Measurements from ENCODE around the gene NCKAP5.

Gene NCKAP5

DNA sequence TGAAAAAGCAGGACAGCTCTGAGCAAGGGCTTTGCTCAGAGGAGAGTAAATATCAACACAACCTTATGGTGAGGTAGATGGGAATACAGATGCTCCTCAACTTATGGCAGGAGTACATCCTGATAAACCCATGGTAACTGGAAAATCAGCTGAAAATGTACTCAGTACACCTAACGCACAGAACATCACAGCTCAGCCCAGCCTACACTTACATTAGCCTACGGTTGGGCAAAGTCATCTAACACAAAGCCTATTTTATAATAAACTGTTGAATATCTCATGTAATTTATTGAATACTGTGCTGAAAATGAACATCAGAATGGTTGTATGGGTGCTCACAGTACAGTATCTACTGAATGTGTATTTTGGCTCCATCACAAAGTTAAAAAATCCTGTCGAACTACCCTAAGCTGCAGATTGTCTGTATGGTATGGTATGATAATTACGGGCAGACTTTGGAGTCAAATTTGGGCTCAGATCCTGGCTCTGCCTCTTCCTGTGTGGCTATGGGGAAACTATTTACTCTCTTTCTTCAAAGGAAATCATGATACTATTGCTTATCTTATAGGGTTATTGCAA is 778.0 kb downstream of the NCKAP5 start:
- TF ChIP-seq CTCF (IDR thresholded peaks at IDR 0.05; ENCODE audit: low read depth, low read length), result no peak
- H3K4me3 ChIP-seq (ENCODE audit: low read depth, low read length), result no peak overlapping the region

- H3K4me3 ChIP-seq (ENCODE audit: low read depth, low read length), result no peak overlapping the region
- TF ChIP-seq CTCF (IDR thresholded peaks at IDR 0.05; ENCODE audit: low read depth, low read length), result no peak
These were observed 779.2 kb downstream of the NCKAP5 start for GRCh38 chr2:132789066-132789465.

GRCh38 chr2:132788310-132788838 is 779.9 kb downstream of the NCKAP5 start:
- TF ChIP-seq CTCF (IDR thresholded peaks at IDR 0.05; ENCODE audit: low read depth, low read length), result no peak
- H3K4me3 ChIP-seq (ENCODE audit: low read depth, low read length), result no peak overlapping the region

- no peak overlapping the region for H3K4me3 ChIP-seq (ENCODE audit: low read depth, low read length)
- no peak for TF ChIP-seq CTCF (IDR thresholded peaks at IDR 0.05; ENCODE audit: low read depth, low read length)
These were observed 784.4 kb downstream of the NCKAP5 start for GRCh38 chr2:132783883-132784282.

DNA sequence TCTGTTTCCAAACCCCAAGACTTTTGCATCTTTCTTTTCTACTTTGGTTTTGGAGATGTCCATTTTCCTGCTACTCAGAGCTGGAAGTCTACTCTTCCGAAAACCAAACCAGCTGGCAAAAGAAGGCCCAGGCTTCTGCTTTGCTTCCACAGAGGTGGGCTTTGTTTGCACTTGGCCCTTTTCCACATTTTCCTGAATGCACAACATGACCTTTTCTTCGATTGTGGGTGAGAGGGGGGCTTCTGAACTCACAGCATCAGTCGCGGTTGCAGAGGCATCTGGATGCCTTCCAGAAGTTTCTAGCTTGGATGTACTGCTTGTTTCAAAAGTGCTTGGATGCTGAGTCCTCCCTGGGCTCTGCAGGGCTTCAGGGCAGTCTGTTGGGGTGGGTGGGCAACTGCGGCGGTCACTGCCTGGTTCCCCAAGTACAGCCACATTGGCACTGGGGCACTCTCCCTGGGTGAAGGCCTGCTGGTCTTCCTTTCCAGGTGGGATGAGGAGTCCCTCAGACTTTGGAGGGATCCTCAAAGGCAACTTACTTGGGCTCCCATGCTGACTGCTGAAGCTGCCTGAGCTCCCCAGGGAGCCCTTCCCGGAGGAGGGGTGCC is 786.0 kb downstream of the NCKAP5 start:
- no peak for TF ChIP-seq CTCF (IDR thresholded peaks at IDR 0.05; ENCODE audit: low read depth, low read length)
- no peak overlapping the region for H3K4me3 ChIP-seq (ENCODE audit: low read depth, low read length)

DNA sequence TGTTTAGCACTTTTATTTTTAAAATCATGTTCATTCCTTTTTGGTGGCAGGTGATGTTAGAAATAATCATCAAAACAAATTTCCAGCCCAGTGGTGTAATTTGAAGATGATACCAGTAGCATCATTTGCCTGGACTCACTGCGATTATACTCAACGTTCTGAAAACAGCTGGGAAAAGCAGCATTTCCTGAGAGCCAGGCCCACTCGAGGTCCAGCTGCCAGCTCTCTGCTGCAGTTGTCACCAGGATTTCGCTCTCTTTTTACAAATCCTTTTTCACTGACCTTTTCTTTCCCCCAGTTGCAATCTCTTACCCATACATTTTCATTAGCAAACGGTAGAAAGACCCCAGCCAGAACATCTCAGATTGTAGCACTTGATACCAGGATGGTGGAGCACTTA is 787.6 kb downstream of the NCKAP5 start:
- no peak overlapping the region for H3K4me3 ChIP-seq (ENCODE audit: low read depth, low read length)
- TF ChIP-seq CTCF (IDR thresholded peaks at IDR 0.05; ENCODE audit: low read depth, low read length), result no peak

- H3K4me3 ChIP-seq (ENCODE audit: low read depth, low read length), result no peak overlapping the region
- TF ChIP-seq CTCF (IDR thresholded peaks at IDR 0.05; ENCODE audit: low read depth, low read length), result no peak
These were observed 789.0 kb downstream of the NCKAP5 start for GRCh38 chr2:132779206-132779721.
